Measurements from ENCODE around the gene DRD3. TPM values are rescaled to one million over a fixed set of nuclear protein-coding genes. Genes with fewer than 3 reads are reported as not detected.

The DRD3 gene
- polyA plus RNA-seq, 1 of the 3 experiments (the other 2 are of a cell fraction) = not detected

GRCh38 chr3:114103858-114104257, 75.0 kb downstream of the DRD3 start:
- CTCF ChIA-PET = no interaction called here
- Histone ChIP-seq H3F3A (replicated peaks; ENCODE audit: insufficient read depth) (no peaks in the 10 kb centered on the region), H3K4me2 (no peak overlapping the region), H3K9me3 (no peaks in the 10 kb centered on the region), H3K4me3 (ENCODE audit: low read depth in 2 of 2, low read length in 1 of 2) (no peak overlapping the region), H4K20me1 (ENCODE audit: insufficient read depth) (no peaks in the 10 kb centered on the region), H3K27me3 (ENCODE audit: insufficient read depth) (no peaks in the 10 kb centered on the region), H3K9ac (no peak overlapping the region), H3K79me2 (ENCODE audit: insufficient read depth) (no peaks in the 10 kb centered on the region), H3K4me1 (ENCODE audit: control insufficient read depth in 1 of 2, insufficient read depth in 2 of 2, low read depth in 1 of 2, low read length in 1 of 2) (no peaks in the 10 kb centered on the region), H3K36me3 (replicated peaks in 1 of 2; ENCODE audit: control insufficient read depth in 1 of 2, insufficient read depth in 2 of 2, low read length in 1 of 2) (no peaks in the 10 kb centered on the region), H2AFZ (ENCODE audit: low read depth) (no peak overlapping the region), H3K9me2 (no peaks in the 10 kb centered on the region), H3K27ac (ENCODE audit: low read depth in 2 of 2, low read length in 1 of 2) (no peak overlapping the region)
- TF ChIP-seq MAX (IDR thresholded peaks at IDR 0.05; ENCODE audit: low read depth) (no peak), TEAD4 (IDR thresholded peaks at IDR 0.05; ENCODE audit: borderline replicate concordance, insufficient read depth) (no peak), FOXM1 (IDR thresholded peaks at IDR 0.05; ENCODE audit: low read depth) (no peak), EP300 (IDR thresholded peaks at IDR 0.05; ENCODE audit: borderline replicate concordance in 1 of 2, low read depth in 1 of 2, low read length in 1 of 2) (no peak), FOXJ3 (CRISPR knock-in tag; IDR thresholded peaks at IDR 0.05) (no peak)
- WGBS (ENCODE audit: low lambda C conversion rate) = 48% methylated on average over 4 of the region's 4 CpGs
- DNase-seq = no peak
- POLR2A ChIA-PET = no interaction called here

GRCh38 chr3:114103181-114103580, 75.7 kb downstream of the DRD3 start:
- Histone ChIP-seq H3K4me2 (no peak overlapping the region), H2AFZ (ENCODE audit: low read depth) (no peak overlapping the region), H3K9ac (no peak overlapping the region), H3K36me3 (replicated peaks in 1 of 2; ENCODE audit: control insufficient read depth in 1 of 2, insufficient read depth in 2 of 2, low read length in 1 of 2) (no peaks in the 10 kb centered on the region), H3F3A (replicated peaks; ENCODE audit: insufficient read depth) (no peaks in the 10 kb centered on the region), H3K27ac (ENCODE audit: low read depth in 2 of 2, low read length in 1 of 2) (no peak overlapping the region), H3K9me2 (no peaks in the 10 kb centered on the region), H4K20me1 (ENCODE audit: insufficient read depth) (no peaks in the 10 kb centered on the region), H3K4me3 (ENCODE audit: low read depth in 2 of 2, low read length in 1 of 2) (no peak overlapping the region), H3K4me1 (ENCODE audit: control insufficient read depth in 1 of 2, insufficient read depth in 2 of 2, low read depth in 1 of 2, low read length in 1 of 2) (no peaks in the 10 kb centered on the region), H3K27me3 (ENCODE audit: insufficient read depth) (no peaks in the 10 kb centered on the region), H3K9me3 (no peaks in the 10 kb centered on the region), H3K79me2 (ENCODE audit: insufficient read depth) (no peaks in the 10 kb centered on the region)
- DNase-seq = no peak
- POLR2A ChIA-PET = no interaction called here
- CTCF ChIA-PET = no interaction called here
- no peak for TF ChIP-seq TEAD4 (IDR thresholded peaks at IDR 0.05; ENCODE audit: borderline replicate concordance, insufficient read depth)
- 89% methylated on average over 27 of the region's 27 CpGs for WGBS (ENCODE audit: low lambda C conversion rate)

- H3K9me2 ChIP-seq = no peaks in the 10 kb centered on the region
- WGBS (ENCODE audit: low lambda C conversion rate) = 55% methylated on average over 1 of the region's 1 CpG
- no peaks in the 10 kb centered on the region for H3F3A ChIP-seq (replicated peaks; ENCODE audit: insufficient read depth)
- no peak overlapping the region for H3K9ac ChIP-seq
- H3K36me3 ChIP-seq (replicated peaks in 1 of 2; ENCODE audit: control insufficient read depth in 1 of 2, insufficient read depth in 2 of 2, low read length in 1 of 2) = no peaks in the 10 kb centered on the region
- TF ChIP-seq TCF12 (IDR thresholded peaks at IDR 0.05) = no peak
- no peak for TF ChIP-seq CTCF (IDR thresholded peaks at IDR 0.05)
- TF ChIP-seq MXI1 (IDR thresholded peaks at IDR 0.05; ENCODE audit: low read depth, low read length) = no peak
- no peak for TF ChIP-seq RCOR1 (IDR thresholded peaks at IDR 0.05; ENCODE audit: low read length)
- no peak for TF ChIP-seq RAD21 (IDR thresholded peaks at IDR 0.05; ENCODE audit: low read length)
- TF ChIP-seq JUND (IDR thresholded peaks at IDR 0.05) = no peak
- TF ChIP-seq RXRA (IDR thresholded peaks at IDR 0.05; ENCODE audit: borderline replicate concordance, low read depth) = no peak
- no peak for TF ChIP-seq GABPA (IDR thresholded peaks at IDR 0.05; ENCODE audit: low read depth)
- no peak for TF ChIP-seq REST (IDR thresholded peaks at IDR 0.05; ENCODE audit: low read depth, low read length)
- TF ChIP-seq MEF2A (IDR thresholded peaks at IDR 0.05; ENCODE audit: borderline replicate concordance, low read depth) = no peak
- TF ChIP-seq IRF3 (IDR thresholded peaks at IDR 0.05; ENCODE audit: low read depth, low read length) = no peak
- no peak for TF ChIP-seq SMC3 (IDR thresholded peaks at IDR 0.05; ENCODE audit: low read depth, low read length)
- no peaks in the 10 kb centered on the region for H3K4me1 ChIP-seq (ENCODE audit: control insufficient read depth in 1 of 2, insufficient read depth in 2 of 2, low read depth in 1 of 2, low read length in 1 of 2)
- no peaks in the 10 kb centered on the region for H4K20me1 ChIP-seq (ENCODE audit: insufficient read depth)
- H2AFZ ChIP-seq (ENCODE audit: low read depth) = no peak overlapping the region
- no peak overlapping the region for H3K4me2 ChIP-seq
- H3K9me3 ChIP-seq = no peaks in the 10 kb centered on the region
- no peak overlapping the region for H3K27ac ChIP-seq (ENCODE audit: low read depth in 2 of 2, low read length in 1 of 2)
- no peaks in the 10 kb centered on the region for H3K79me2 ChIP-seq (ENCODE audit: insufficient read depth)
- ChIA-PET POLR2A (no interaction called here), CTCF (interaction anchor here (1.3 kb wide), 1 partner anchor 15 kb away, joined by 3 read pairs; no protein-coding TSS in a partner anchor)
- DNase-seq = no peak
- no peaks in the 10 kb centered on the region for H3K27me3 ChIP-seq (ENCODE audit: insufficient read depth)
- no peak overlapping the region for H3K4me3 ChIP-seq (ENCODE audit: low read depth in 2 of 2, low read length in 1 of 2)
Measured at GRCh38 chr3:114101101-114101500, 77.8 kb downstream of the DRD3 start.

Data from SK-N-SH (cell line).